ENCODE results near the gene CDYL.

GRCh38 chr6:4799912-4800311 is 23.7 kb downstream of the CDYL start:
- no peak for TF ChIP-seq CEBPB (IDR thresholded peaks at IDR 0.05; ENCODE audit: low read depth, low read length)
- no peak for TF ChIP-seq CTCF (conservative IDR thresholded peaks at IDR 0.05; ENCODE audit: low read depth, low read length)
- no peak for TF ChIP-seq POLR2A (IDR thresholded peaks at IDR 0.05; ENCODE audit: low read depth, low read length)
- TF ChIP-seq USF2 (IDR thresholded peaks at IDR 0.05; ENCODE audit: low read depth, low read length) = no peak
- TF ChIP-seq SMC3 (IDR thresholded peaks at IDR 0.05; ENCODE audit: low read depth, low read length) = no peak
- TF ChIP-seq RAD21 (IDR thresholded peaks at IDR 0.05; ENCODE audit: low read length) = no peak
- no peak for TF ChIP-seq MXI1 (IDR thresholded peaks at IDR 0.05; ENCODE audit: borderline replicate concordance, low read depth, low read length)
- no peak for TF ChIP-seq ELK1 (IDR thresholded peaks at IDR 0.05; ENCODE audit: borderline replicate concordance, low read depth, low read length)

All from IMR-90 (cell line).